ENCODE results near the gene NFAT5.
"Not testable (repeated sequence)": the region's sequence is repeated elsewhere in the genome, so short reads cannot be mapped to it uniquely, and the experiment has no call there.

The NFAT5 gene

GRCh38 chr16:69598045-69598444, 32.3 kb downstream of the NFAT5 start:
- no peak for DNase-seq

GRCh38 chr16:69599731-69600130, 34.0 kb downstream of the NFAT5 start:
- no peak for DNase-seq

GRCh38 chr16:69600202-69600601, 34.4 kb downstream of the NFAT5 start:
- no peak for DNase-seq

- no peak for DNase-seq
These were observed 35.5 kb downstream of the NFAT5 start for GRCh38 chr16:69601250-69601649.

- no peak for DNase-seq
These were observed 41.2 kb downstream of the NFAT5 start for GRCh38 chr16:69606985-69607384.

- no peak for DNase-seq
These were observed 41.9 kb downstream of the NFAT5 start for GRCh38 chr16:69607674-69608073.

- no peak for DNase-seq
These were observed 44.6 kb downstream of the NFAT5 start for GRCh38 chr16:69610356-69610755.

GRCh38 chr16:69611103-69611640, 45.4 kb downstream of the NFAT5 start:
- no peak for DNase-seq

GRCh38 chr16:69613378-69614154, 47.8 kb downstream of the NFAT5 start:
- DNase-seq, result peak in 1 of 5 experiments; percentile 21

- DNase-seq, result no peak
These were observed 49.8 kb downstream of the NFAT5 start for GRCh38 chr16:69615528-69615927.

GRCh38 chr16:69616082-69616481, 50.3 kb downstream of the NFAT5 start:
- DNase-seq, result no peak

GRCh38 chr16:69618307-69618706, 52.5 kb downstream of the NFAT5 start:
- no peak for DNase-seq

GRCh38 chr16:69618721-69619120, 53.0 kb downstream of the NFAT5 start:
- DNase-seq, result no peak

- DNase-seq, result no peak
These were observed 53.7 kb downstream of the NFAT5 start for GRCh38 chr16:69619514-69619913.

- no peak for DNase-seq
These were observed 54.8 kb downstream of the NFAT5 start for GRCh38 chr16:69620573-69620972.

GRCh38 chr16:69621225-69621624, 55.5 kb downstream of the NFAT5 start:
- DNase-seq, result no peak

- no peak for DNase-seq
These were observed 60.5 kb downstream of the NFAT5 start for GRCh38 chr16:69626256-69626655.

- no peak for DNase-seq
These were observed 67.1 kb downstream of the NFAT5 start for GRCh38 chr16:69632828-69633227.

GRCh38 chr16:69633375-69633774, 67.6 kb downstream of the NFAT5 start:
- DNase-seq, result no peak

- not testable (repeated sequence) for DNase-seq
These were observed 70.9 kb downstream of the NFAT5 start for GRCh38 chr16:69636563-69637146.

GRCh38 chr16:69637206-69637865, 71.6 kb downstream of the NFAT5 start:
- DNase-seq, result not testable (repeated sequence)

- DNase-seq, result not testable (repeated sequence)
These were observed 78.2 kb downstream of the NFAT5 start for GRCh38 chr16:69643997-69644396.

GRCh38 chr16:69644790-69645189, 79.0 kb downstream of the NFAT5 start:
- no peak for DNase-seq

- DNase-seq, result no peak
These were observed 81.3 kb downstream of the NFAT5 start for GRCh38 chr16:69647020-69647419.

Measured in T-helper 2 cell (primary cell).